Measurements from ENCODE around the gene PLXNA4. TPM values are rescaled to one million over a fixed set of nuclear protein-coding genes. Genes with fewer than 3 reads are reported as not detected.

The PLXNA4 gene
- total RNA-seq, 1 experiment from 2014 or later = 0.81 TPM

DNA sequence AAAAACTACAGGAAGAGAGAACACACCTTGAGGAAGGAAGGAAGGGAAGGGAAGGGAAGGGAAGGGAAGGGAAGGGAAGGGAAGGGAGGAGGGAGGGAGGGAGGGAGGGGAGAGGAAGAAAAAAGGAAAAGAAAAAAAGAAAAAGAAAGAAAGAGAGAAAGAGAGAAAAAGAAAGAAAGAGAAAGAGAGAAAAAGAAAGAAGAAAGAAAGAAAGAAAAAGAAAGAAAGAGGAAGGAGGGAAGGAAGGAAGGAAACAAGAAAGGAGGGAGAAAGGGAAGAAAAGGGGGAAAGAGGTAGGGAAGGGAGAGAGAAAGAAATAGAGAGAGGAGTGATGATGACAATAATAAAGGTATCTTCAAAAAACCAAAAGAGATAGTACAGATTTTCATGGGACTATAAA lies 12.3 kb upstream of the PLXNA4 start:
- peaks cover 5% of the 10 kb centered on the region for H3K9me3 Mint-ChIP-seq
- H3K27me3 Mint-ChIP-seq (ENCODE audit: low read depth) = no peaks in the 10 kb centered on the region; the same call in 1 of the 2 replicates
- no peaks in the 10 kb centered on the region for H3K36me3 Mint-ChIP-seq
- CTCF ChIA-PET = no interaction called here
- TF ChIP-seq SP1 (CRISPR knock-in tag; conservative IDR thresholded peaks at IDR 0.05) (no peak), ZNF671 (CRISPR knock-in tag; IDR thresholded peaks at IDR 0.05) (no peak), HMGA2 (CRISPR knock-in tag; IDR thresholded peaks at IDR 0.05) (no peak), TP53 (CRISPR knock-in tag; IDR thresholded peaks at IDR 0.05) (no peak), ZNF396 (CRISPR knock-in tag; IDR thresholded peaks at IDR 0.05; ENCODE audit: borderline replicate concordance) (no peak), ZBTB21 (CRISPR knock-in tag; IDR thresholded peaks at IDR 0.05; ENCODE audit: borderline replicate concordance) (no peak), GTF2I (CRISPR knock-in tag; conservative IDR thresholded peaks at IDR 0.05) (no peak), FOXK1 (CRISPR knock-in tag; IDR thresholded peaks at IDR 0.05) (no peak), KAT7 (CRISPR knock-in tag; IDR thresholded peaks at IDR 0.05; ENCODE audit: borderline replicate concordance) (no peak), NR2C2 (CRISPR knock-in tag; IDR thresholded peaks at IDR 0.05) (no peak), ZNF219 (CRISPR knock-in tag; IDR thresholded peaks at IDR 0.05; ENCODE audit: borderline replicate concordance) (no peak), NFATC4 (CRISPR knock-in tag; IDR thresholded peaks at IDR 0.05) (no peak), JUN (CRISPR knock-in tag; IDR thresholded peaks at IDR 0.05) (no peak)
- TF ChIP-seq, protein P1, sequence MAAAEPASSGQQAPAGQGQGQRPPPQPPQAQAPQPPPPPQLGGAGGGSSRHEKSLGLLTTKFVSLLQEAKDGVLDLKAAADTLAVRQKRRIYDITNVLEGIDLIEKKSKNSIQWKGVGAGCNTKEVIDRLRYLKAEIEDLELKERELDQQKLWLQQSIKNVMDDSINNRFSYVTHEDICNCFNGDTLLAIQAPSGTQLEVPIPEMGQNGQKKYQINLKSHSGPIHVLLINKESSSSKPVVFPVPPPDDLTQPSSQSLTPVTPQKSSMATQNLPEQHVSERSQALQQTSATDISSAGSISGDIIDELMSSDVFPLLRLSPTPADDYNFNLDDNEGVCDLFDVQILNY (CRISPR knock-in tag; IDR thresholded peaks at IDR 0.05) = no peak
- H3K27ac Mint-ChIP-seq = no peak overlapping the region
- no peak for ATAC-seq
- POLR2A ChIA-PET = no interaction called here
- DNase-seq (ENCODE audit: low spot score) = no peak
- H3K4me3 Mint-ChIP-seq = no peak overlapping the region
- H3K4me1 Mint-ChIP-seq = peaks cover 17% of the 10 kb centered on the region

DNA sequence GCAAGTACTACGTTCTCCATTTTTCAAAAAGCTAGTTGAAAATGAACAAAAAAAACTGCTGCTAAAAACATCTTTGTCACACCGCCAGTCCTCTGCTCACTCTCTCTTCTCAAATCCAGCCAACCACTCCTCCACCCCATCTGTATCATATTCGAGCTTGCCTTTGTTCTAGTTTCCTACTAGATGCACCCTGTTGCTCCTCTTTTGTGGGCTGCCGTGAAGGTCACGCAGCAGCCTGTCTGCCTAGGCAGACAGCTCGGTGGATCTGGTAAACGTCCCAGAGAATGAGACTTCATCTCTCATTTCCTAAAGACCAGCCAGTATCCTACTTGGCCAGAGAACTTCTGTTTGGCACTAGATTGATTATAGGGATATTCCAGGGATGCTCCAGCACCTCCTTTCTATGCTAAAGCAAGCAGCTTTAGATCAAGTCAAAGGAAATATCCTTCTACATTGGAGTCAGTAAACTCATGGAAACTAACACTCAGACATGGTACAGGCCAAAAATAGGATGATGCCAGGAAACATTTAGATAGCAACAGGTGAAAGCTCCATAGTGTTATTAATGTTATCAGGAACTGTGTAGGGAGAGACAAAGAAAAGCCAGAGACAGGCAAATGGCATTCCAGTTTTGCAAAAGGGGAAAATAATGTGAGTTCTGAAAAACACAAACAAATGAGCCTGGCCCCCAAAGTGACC lies 8.7 kb upstream of the PLXNA4 start:
- Mint-ChIP-seq H3K4me3 (no peak overlapping the region), H3K27me3 (ENCODE audit: low read depth) (peaks cover 4% of the 10 kb centered on the region), H3K4me1 (peaks cover 5% of the 10 kb centered on the region), H3K36me3 (no peaks in the 10 kb centered on the region), H3K27ac (no peak overlapping the region), H3K9me3 (no peaks in the 10 kb centered on the region)
- CTCF ChIA-PET = interaction anchor here (0.9 kb wide), 2 partner anchors 67 to 266 kb away, joined by 3 to 4 read pairs; no protein-coding TSS in a partner anchor
- TF ChIP-seq GRHL2 (CRISPR knock-in tag; IDR thresholded peaks at IDR 0.05; ENCODE audit: insufficient replicate concordance, severe bottlenecking) (no peak), NFE2L1 (CRISPR knock-in tag; IDR thresholded peaks at IDR 0.05) (no peak)
- TF ChIP-seq, protein P2, sequence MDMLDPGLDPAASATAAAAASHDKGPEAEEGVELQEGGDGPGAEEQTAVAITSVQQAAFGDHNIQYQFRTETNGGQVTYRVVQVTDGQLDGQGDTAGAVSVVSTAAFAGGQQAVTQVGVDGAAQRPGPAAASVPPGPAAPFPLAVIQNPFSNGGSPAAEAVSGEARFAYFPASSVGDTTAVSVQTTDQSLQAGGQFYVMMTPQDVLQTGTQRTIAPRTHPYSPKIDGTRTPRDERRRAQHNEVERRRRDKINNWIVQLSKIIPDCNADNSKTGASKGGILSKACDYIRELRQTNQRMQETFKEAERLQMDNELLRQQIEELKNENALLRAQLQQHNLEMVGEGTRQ (CRISPR knock-in tag; IDR thresholded peaks at IDR 0.05) = no peak
- TF ChIP-seq, protein P3, sequence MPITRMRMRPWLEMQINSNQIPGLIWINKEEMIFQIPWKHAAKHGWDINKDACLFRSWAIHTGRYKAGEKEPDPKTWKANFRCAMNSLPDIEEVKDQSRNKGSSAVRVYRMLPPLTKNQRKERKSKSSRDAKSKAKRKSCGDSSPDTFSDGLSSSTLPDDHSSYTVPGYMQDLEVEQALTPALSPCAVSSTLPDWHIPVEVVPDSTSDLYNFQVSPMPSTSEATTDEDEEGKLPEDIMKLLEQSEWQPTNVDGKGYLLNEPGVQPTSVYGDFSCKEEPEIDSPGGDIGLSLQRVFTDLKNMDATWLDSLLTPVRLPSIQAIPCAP (CRISPR knock-in tag; IDR thresholded peaks at IDR 0.05) = no peak
- TF ChIP-seq, protein P4, sequence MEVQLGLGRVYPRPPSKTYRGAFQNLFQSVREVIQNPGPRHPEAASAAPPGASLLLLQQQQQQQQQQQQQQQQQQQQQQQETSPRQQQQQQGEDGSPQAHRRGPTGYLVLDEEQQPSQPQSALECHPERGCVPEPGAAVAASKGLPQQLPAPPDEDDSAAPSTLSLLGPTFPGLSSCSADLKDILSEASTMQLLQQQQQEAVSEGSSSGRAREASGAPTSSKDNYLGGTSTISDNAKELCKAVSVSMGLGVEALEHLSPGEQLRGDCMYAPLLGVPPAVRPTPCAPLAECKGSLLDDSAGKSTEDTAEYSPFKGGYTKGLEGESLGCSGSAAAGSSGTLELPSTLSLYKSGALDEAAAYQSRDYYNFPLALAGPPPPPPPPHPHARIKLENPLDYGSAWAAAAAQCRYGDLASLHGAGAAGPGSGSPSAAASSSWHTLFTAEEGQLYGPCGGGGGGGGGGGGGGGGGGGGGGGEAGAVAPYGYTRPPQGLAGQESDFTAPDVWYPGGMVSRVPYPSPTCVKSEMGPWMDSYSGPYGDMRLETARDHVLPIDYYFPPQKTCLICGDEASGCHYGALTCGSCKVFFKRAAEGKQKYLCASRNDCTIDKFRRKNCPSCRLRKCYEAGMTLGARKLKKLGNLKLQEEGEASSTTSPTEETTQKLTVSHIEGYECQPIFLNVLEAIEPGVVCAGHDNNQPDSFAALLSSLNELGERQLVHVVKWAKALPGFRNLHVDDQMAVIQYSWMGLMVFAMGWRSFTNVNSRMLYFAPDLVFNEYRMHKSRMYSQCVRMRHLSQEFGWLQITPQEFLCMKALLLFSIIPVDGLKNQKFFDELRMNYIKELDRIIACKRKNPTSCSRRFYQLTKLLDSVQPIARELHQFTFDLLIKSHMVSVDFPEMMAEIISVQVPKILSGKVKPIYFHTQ (CRISPR knock-in tag; IDR thresholded peaks at IDR 0.05) = no peak
- POLR2A ChIA-PET = no interaction called here
- DNase-seq (ENCODE audit: low spot score) (no peak), ATAC-seq (no peak)

Measured in WTC11 (cell line).